K562 (cell line): ENCODE measurements around the gene CUEDC2. TPM values are rescaled to one million over a fixed set of nuclear protein-coding genes. Genes with fewer than 3 reads are reported as not detected.
A peak's percentile ranks its signal among the peaks of the same experiment; 100 is the strongest.

Experiments
- ATAC-seq: fragments of 200-7000 bp; cut with Tn5 transposase; 3 replicates; pipeline ENCODE4 v1.9.1; 2020; ENCODE audit warnings: moderate library complexity
- BruUV-seq: library from RNA; stranded (reverse); fragments of 400-500 nt; replicated peaks from 2 replicates; lab custom pipeline; 2021; lab: Mats Ljungman, UMichigan
- CTCF ChIA-PET: fragments of 300-600 bp; formaldehyde crosslinking; extraction: SDS; loops from one replicate; lab custom pipeline; 2021; ENCODE audit warnings: low intra/inter-chr PET ratio; lab: Yijun Ruan, JAX
- POLR2A ChIA-PET: fragments of 300-600, 350-650 bp; sonication (Branson Sonifier 250); formaldehyde crosslinking; extraction: SDS; loops from one replicate; lab custom pipeline; 2021; ENCODE audit warnings: antibody characterized with exemption, inconsistent platforms; lab: Yijun Ruan, JAX
- DNase-seq, 4 experiments: peaks; one replicate each; pipeline versions ENCODE4 v3.0.0 to v3.0.0-alpha.2; 2011 to 2018; ENCODE audit warnings: low spot score in 3 of 4, mixed read lengths in 3 of 4; ENCODE audit errors: extremely low read depth in 1 of 4
- FAIRE-seq: peaks from 2 replicates; lab custom pipeline; 2011; peaks lifted over from hg19 to GRCh38; lab: Jason Lieb, UNC
- H2AFZ ChIP-seq: 2 replicates; pipeline ENCODE4 v1.6.0; 2011; ENCODE audit warnings: low read depth, low read length, control low read depth, inconsistent platforms
- H3K27ac ChIP-seq: fragments of 200-600 bp; 3 replicates; pipeline ENCODE4 v1.8.0; 2011; ENCODE audit warnings: low read depth, mild to moderate bottlenecking, control low read depth, inconsistent platforms, low read length, moderate library complexity, mixed read lengths; ENCODE audit errors: extremely low read depth
- H3K27me3 ChIP-seq, 2 experiments: fragments of 300-600 bp in 1 of 2; 2 replicates in 1 of 2; 3 replicates in 1 of 2; pipeline versions ENCODE4 v1.6.0 to v1.8.0; 2011; ENCODE audit warnings: inconsistent platforms in 2 of 2, low read length in 2 of 2, mild to moderate bottlenecking in 1 of 2, mixed read lengths in 1 of 2, moderate library complexity in 1 of 2; ENCODE audit not compliant: control insufficient read depth in 2 of 2, insufficient read depth in 2 of 2
- H3K36me3 ChIP-seq: fragments of 300-600 bp; 3 replicates; pipeline ENCODE4 v1.8.0; 2011; ENCODE audit warnings: mild to moderate bottlenecking, low read length, inconsistent platforms; ENCODE audit not compliant: control insufficient read depth, insufficient read depth
- H3K4me1 ChIP-seq, 2 experiments: fragments of 200-600 bp in 1 of 2; replicated peaks in 1 of 2; 2 replicates in 1 of 2; 3 replicates in 1 of 2; pipeline versions ENCODE4 v1.5.1 to v1.8.0; 2011; ENCODE audit warnings: inconsistent platforms in 2 of 2, low read length in 2 of 2, mild to moderate bottlenecking in 1 of 2, mixed read lengths in 1 of 2, moderate library complexity in 1 of 2; ENCODE audit not compliant: control insufficient read depth in 2 of 2, insufficient read depth in 2 of 2
- H3K4me2 ChIP-seq: 2 replicates; pipeline ENCODE4 v1.6.1; 2011; ENCODE audit warnings: low read length, control low read depth, inconsistent platforms, mixed read lengths; ENCODE audit not compliant: insufficient read depth
- H3K4me3 ChIP-seq: fragments of 200-600 bp; sonication (generic), shearing (Covaris generic); 2 replicates; pipeline ENCODE4 v1.5.1; 2016; ENCODE audit warnings: control low read depth, inconsistent platforms
- H3K79me2 ChIP-seq: fragments of 200-600 bp; 3 replicates; pipeline ENCODE4 v1.8.0; 2011; ENCODE audit warnings: low read length, inconsistent platforms; ENCODE audit not compliant: control insufficient read depth, insufficient read depth
- H3K9ac ChIP-seq, 2 experiments: 2 replicates each; pipeline versions ENCODE4 v1.6.0 to v1.6.1; 2011; ENCODE audit warnings: low read depth in 2 of 2, low read length in 2 of 2, control low read depth in 1 of 2, inconsistent platforms in 1 of 2, mild to moderate bottlenecking in 1 of 2, mixed read lengths in 1 of 2; ENCODE audit not compliant: insufficient read depth in 1 of 2
- H3K9me1 ChIP-seq: one replicate; pipeline ENCODE4 v1.6.0; 2011; ENCODE audit warnings: inconsistent platforms, mild to moderate bottlenecking, low read length, moderate library complexity; ENCODE audit not compliant: control insufficient read depth, insufficient read depth
- H3K9me3 ChIP-seq: replicated peaks from 2 replicates; pipeline ENCODE4 v1.5.1; 2011; ENCODE audit warnings: low read depth, low read length, inconsistent platforms; ENCODE audit not compliant: control insufficient read depth, insufficient read depth
- H4K20me1 ChIP-seq: replicated peaks from 2 replicates; pipeline ENCODE4 v1.6.1; 2011; ENCODE audit warnings: low read length, inconsistent platforms, mixed read lengths; ENCODE audit not compliant: control insufficient read depth, insufficient read depth
- ETV5 ChIP-seq: sonication (generic); formaldehyde crosslinking; IDR thresholded peaks from 2 replicates; pipeline ENCODE4 v1.4.0; 2020; ENCODE audit warnings: low read depth, mild to moderate bottlenecking, missing genetic modification reagents
- RBFOX2 ChIP-seq: fragments of 200-400 bp; formaldehyde crosslinking; IDR thresholded peaks from 2 replicates; pipeline ENCODE4 v1.6.1; 2017; ENCODE audit warnings: low read depth, mild to moderate bottlenecking, low read length, moderate library complexity
- ZNF165 ChIP-seq: fragments of 250-450 bp; sonication (Bioruptor Pico); IDR thresholded peaks from 2 replicates; pipeline ENCODE4 v1.4.0; 2020; ENCODE audit warnings: borderline replicate concordance
- ZNF511 ChIP-seq: sonication (generic); formaldehyde crosslinking; IDR thresholded peaks from 2 replicates; pipeline ENCODE4 v1.8.0; 2022; ENCODE audit warnings: mild to moderate bottlenecking, missing genetic modification reagents
- ZNF740 ChIP-seq, 3 experiments: fragments of 200-800 bp in 1 of 3; sonication (Bioruptor generic) in 1 of 3; sonication (generic) in 1 of 3; formaldehyde crosslinking in 1 of 3; IDR thresholded peaks; 2 replicates each; pipeline versions ENCODE4 v1.6.1 to v1.8.0; 2016 to 2022; ENCODE audit warnings: mild to moderate bottlenecking in 2 of 3, missing compliant biosample characterization in 2 of 3, missing genetic modification characterization in 2 of 3, missing genetic modification reagents in 1 of 3
- WGBS: fragments of 100-300 bp; shearing (Covaris generic); methylation state at CpG from one replicate; pipeline ENCODE4 v1.1.6; 2016; ENCODE audit warnings: low coverage, mixed read lengths; ENCODE audit not compliant: insufficient coverage; ENCODE audit errors: missing lambda C conversion rate; 5-methylcytosine and 5-hydroxymethylcytosine counted together
- in situ Hi-C: fragments of 300-500 bp; cut with MboI; formaldehyde crosslinking; loops from 4 replicates; pipeline ENCODE4 v1.15.0; 2018; ENCODE audit warnings: inconsistent platforms, mixed read lengths
- intact Hi-C: fragments of 100-400 bp; cut with micrococcal nuclease; formaldehyde crosslinking; loops from 2 replicates; pipeline ENCODE4 v1.14.2; 2022
- polyA plus RNA-seq, 8 experiments: library from polyadenylated mRNA; depleted of rRNA in 4 of 8; stranded (reverse) in 5 of 8; unstranded in 3 of 8; fragments of >200 nt; fragmentation: Nextera tagmentation in 2 of 8; fragmentation: Illumina TruSeq in 1 of 8; extraction: Ambion mirVana in 2 of 8; extraction: Trizol in 1 of 8; gene quantifications; 2 replicates each; pipeline versions ENCODE4 v1.2.1 to v1.2.3, GENCODE V29; 2011 to 2014; ENCODE audit warnings: inconsistent platforms in 1 of 8, missing spikeins in 1 of 8
- total RNA-seq, 7 experiments: library from RNA; depleted of rRNA in 6 of 7; stranded (reverse); fragments of >200 nt in 6 of 7; fragmentation: Illumina TruSeq in 2 of 7; extraction: Trizol in 2 of 7; gene quantifications; 2 replicates each; pipeline versions ENCODE4 v1.2.1 to v1.2.3, GENCODE V29; 2011 to 2021; ENCODE audit warnings: low replicate concordance in 1 of 7
- TF ChIP-seq, protein P1 (sequence below), 2 experiments: IDR thresholded peaks; 2 replicates each; pipeline ENCODE4 v1.6.1; 2011; ENCODE audit warnings: borderline replicate concordance in 1 of 2, control low read depth in 1 of 2, low read depth in 1 of 2, low read length in 1 of 2, mild to moderate bottlenecking in 1 of 2, mixed read lengths in 1 of 2, moderate library complexity in 1 of 2; ENCODE audit not compliant: insufficient read depth in 1 of 2, insufficient read length in 1 of 2, poor library complexity in 1 of 2, severe bottlenecking in 1 of 2; ENCODE audit errors: extremely low read depth in 1 of 2

CUEDC2 gene
- total and polyA plus RNA-seq, 9 of the 15 experiments (the other 6 are each of a cell fraction or from before 2014, with no cell fraction given), result 8.5 to 48.9 (median 27.4) TPM

GRCh38 chr10:102418622-102419268 is 13.6 kb downstream of the CUEDC2 start, which contains the start of gene PSD:
PSD (minus strand) TSS chr10:102418785; CDS start chr10:102417038, 1,747 bp downstream.
- Histone ChIP-seq H3K9me3 (no peaks in the 10 kb centered on the region), H3K27me3 (no peaks in the 10 kb centered on the region), H3K4me3 (peak within 1 kb of the TSS; percentile 93), H4K20me1 (no peaks in the 10 kb centered on the region), H3K79me2 (peaks cover 25% of the 10 kb centered on the region), H2AFZ (peak within 1 kb of the TSS; percentile 87), H3K9me1 (no peaks in the 10 kb centered on the region), H3K9ac (peak within 1 kb of the TSS in 1 of 2 experiments; percentile 96; a peak in 2 of 4 replicates), H3K27ac (no peak within 1 kb of the TSS), H3K4me1 (peaks cover 12 to 60% of the 10 kb centered on the region in 2 experiments; a peak in 4 of 5 replicates), H3K4me2 (peak within 1 kb of the TSS; percentile 74), H3K36me3 (peaks cover 10% of the 10 kb centered on the region; the same call in 2 of the 3 replicates)
- peak in 3 of 4 experiments; percentile 29 to 38 (median 33) for DNase-seq
- intact Hi-C loops, result no loop called here
- in situ Hi-C loops, result no loop called here
- no peak for ATAC-seq
- BruUV-seq, result no TSS peak
- CTCF ChIA-PET, result no interaction called here
- FAIRE-seq, result no peak
- POLR2A ChIA-PET, result no interaction called here
- 10% methylated on average over 26 of the region's 45 CpGs for WGBS
- TF ChIP-seq ZNF740 (CRISPR knock-in tag; IDR thresholded peaks at IDR 0.05) (0 out of 2 replicates have a peak, but pooled peaks have one; percentile 34), ZNF740 (tag; IDR thresholded peaks at IDR 0.05) (no peak), ZNF511 (CRISPR knock-in tag) (peak; percentile 43; the same call in 1 of the 2 replicates), ZNF165 (no peak), ETV5 (no peak), RBFOX2 (0 out of 2 replicates have a peak, but pooled peaks have one; percentile 32)
- TF ChIP-seq, protein P1, sequence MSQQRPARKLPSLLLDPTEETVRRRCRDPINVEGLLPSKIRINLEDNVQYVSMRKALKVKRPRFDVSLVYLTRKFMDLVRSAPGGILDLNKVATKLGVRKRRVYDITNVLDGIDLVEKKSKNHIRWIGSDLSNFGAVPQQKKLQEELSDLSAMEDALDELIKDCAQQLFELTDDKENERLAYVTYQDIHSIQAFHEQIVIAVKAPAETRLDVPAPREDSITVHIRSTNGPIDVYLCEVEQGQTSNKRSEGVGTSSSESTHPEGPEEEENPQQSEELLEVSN (IDR thresholded peaks at IDR 0.05; ENCODE audit: borderline replicate concordance in 1 of 2, extremely low read depth in 1 of 2, insufficient read depth in 1 of 2, insufficient read length in 1 of 2, low read depth in 1 of 2, low read length in 1 of 2, poor library complexity in 1 of 2, severe bottlenecking in 1 of 2), result peak; percentile 59 to 76
